Umbilical cord (tissue), 2 donors: ENCODE data around the gene FTCDNL1. TPM values are rescaled to one million over a fixed set of nuclear protein-coding genes. Genes with fewer than 3 reads are reported as not detected.

Experiments used
- DNase-seq: peaks from one replicate; pipeline ENCODE4 v3.0.0-alpha.2; 2015; ENCODE audit warnings: low spot score
- total RNA-seq: library from RNA; depleted of rRNA; stranded (reverse); fragments of >200 nt; gene quantifications from one replicate; pipeline ENCODE4 v1.2.3, GENCODE V29; 2014; ENCODE audit warnings: low replicate concordance; ENCODE audit not compliant: insufficient read depth

Gene FTCDNL1
- total RNA-seq = 0.96 TPM

GRCh38 chr2:199850718-199851500 is at the start of gene FTCDNL1:
Gene FTCDNL1 (minus strand): TSS chr2:199851192. CDS start chr2:199848962, 2,230 bp downstream.
- DNase-seq = peak; percentile 56

GRCh38 chr2:199896617-199897016 is 45.6 kb upstream of the FTCDNL1 start:
- DNase-seq = no peak

- no peak for DNase-seq
Observed at GRCh38 chr2:199895406-199895805, 44.4 kb upstream of the FTCDNL1 start.

GRCh38 chr2:199883474-199884212 is 32.7 kb upstream of the FTCDNL1 start:
- no peak for DNase-seq

GRCh38 chr2:199882667-199883066 is 31.7 kb upstream of the FTCDNL1 start:
- DNase-seq = peak; percentile 8

GRCh38 chr2:199875400-199875799 is 24.4 kb upstream of the FTCDNL1 start:
- no peak for DNase-seq

GRCh38 chr2:199874209-199874608 is 23.2 kb upstream of the FTCDNL1 start:
- no peak for DNase-seq

GRCh38 chr2:199870581-199870980 is 19.6 kb upstream of the FTCDNL1 start:
- DNase-seq = no peak

- DNase-seq = no peak
Observed at GRCh38 chr2:199869653-199870052, 18.7 kb upstream of the FTCDNL1 start.

GRCh38 chr2:199869227-199869541 is 18.2 kb upstream of the FTCDNL1 start:
- no peak for DNase-seq

- DNase-seq = no peak
Observed at GRCh38 chr2:199868431-199869226, 17.6 kb upstream of the FTCDNL1 start.

GRCh38 chr2:199865905-199866304 is 14.9 kb upstream of the FTCDNL1 start:
- DNase-seq = no peak

- no peak for DNase-seq
Observed at GRCh38 chr2:199862788-199863187, 11.8 kb upstream of the FTCDNL1 start.

GRCh38 chr2:199861132-199861774 is 10.3 kb upstream of the FTCDNL1 start:
- peak; percentile 26 for DNase-seq

- DNase-seq = no peak
Observed at GRCh38 chr2:199855812-199856211, 4.8 kb upstream of the FTCDNL1 start.

- no peak for DNase-seq
Observed at GRCh38 chr2:199851883-199852282, 891 bp upstream of the FTCDNL1 start.

- DNase-seq = no peak
Observed at GRCh38 chr2:199851501-199851810, 464 bp upstream of the FTCDNL1 start.

GRCh38 chr2:199850218-199850717 is 724 bp downstream of the FTCDNL1 start:
- DNase-seq = no peak

- no peak for DNase-seq
Observed at GRCh38 chr2:199848389-199849130, 2.4 kb downstream of the FTCDNL1 start.

GRCh38 chr2:199847181-199847864 is 3.7 kb downstream of the FTCDNL1 start:
- no peak for DNase-seq
